ENCODE data around the gene TRIP10. TPM values are rescaled to one million over a fixed set of nuclear protein-coding genes. Genes with fewer than 3 reads are reported as not detected.

The TRIP10 gene
- total and polyA plus RNA-seq, 10 of the 15 experiments (the other 5 are each of a cell fraction or from before 2014, with no cell fraction given): 0.79 to 54.5 (median 32.5) TPM

GRCh38 chr19:6707011-6707657, 32.3 kb upstream of the TRIP10 start (continued):
- TF ChIP-seq, protein P1, sequence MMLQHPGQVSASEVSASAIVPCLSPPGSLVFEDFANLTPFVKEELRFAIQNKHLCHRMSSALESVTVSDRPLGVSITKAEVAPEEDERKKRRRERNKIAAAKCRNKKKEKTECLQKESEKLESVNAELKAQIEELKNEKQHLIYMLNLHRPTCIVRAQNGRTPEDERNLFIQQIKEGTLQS (IDR thresholded peaks at IDR 0.05; ENCODE audit: borderline replicate concordance, extremely low read depth, low read depth, low read length): no peak
- TF ChIP-seq EED (IDR thresholded peaks at IDR 0.05; ENCODE audit: low read depth): no peak
- no peak for TF ChIP-seq CBX5 (IDR thresholded peaks at IDR 0.05; ENCODE audit: low read depth)
- TF ChIP-seq WRNIP1 (IDR thresholded peaks at IDR 0.05; ENCODE audit: borderline replicate concordance, low read depth, low read length): no peak
- no peak for TF ChIP-seq SMAD1 (IDR thresholded peaks at IDR 0.05; ENCODE audit: low read depth, partially characterized antibody)
- TF ChIP-seq STAT1 (conservative IDR thresholded peaks at IDR 0.05): no peak
- TF ChIP-seq JUND (IDR thresholded peaks at IDR 0.05; ENCODE audit: low read depth, low read length): no peak
- no peak for TF ChIP-seq CBFB (IDR thresholded peaks at IDR 0.05; ENCODE audit: low read depth)
- no peak for TF ChIP-seq ESRRA (IDR thresholded peaks at IDR 0.05; ENCODE audit: low read length)
- TF ChIP-seq ZNF217 (IDR thresholded peaks at IDR 0.05): no peak

DNA sequence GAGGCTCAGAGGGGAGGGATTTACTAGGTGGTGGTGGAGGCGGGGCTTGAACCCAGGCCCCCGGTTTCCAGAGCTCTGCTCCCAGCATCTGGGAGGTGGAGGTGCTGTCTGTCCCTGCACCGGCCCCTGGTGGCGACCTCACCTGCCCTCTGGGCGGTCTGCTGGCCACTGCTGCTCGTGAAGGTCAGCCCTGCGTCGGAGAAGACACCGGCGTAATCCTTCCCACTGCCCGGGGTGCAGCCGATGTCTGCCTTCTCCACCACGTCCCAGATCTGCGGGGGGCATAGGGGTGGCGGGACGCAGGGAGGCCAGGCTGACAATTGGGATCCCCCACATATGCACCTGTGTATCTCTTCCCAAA, 31.8 kb upstream of the TRIP10 start:
- Histone ChIP-seq H4K20me1 (ENCODE audit: control insufficient read depth, insufficient read depth) (no peaks in the 10 kb centered on the region), H3K9me3 (replicated peaks; ENCODE audit: control insufficient read depth, insufficient read depth, low read length) (no peaks in the 10 kb centered on the region), H3K4me3 (no peak overlapping the region), H3K27ac (ENCODE audit: control insufficient read depth, insufficient read depth) (no peak overlapping the region), H3K36me3 (ENCODE audit: control insufficient read depth in 2 of 2, insufficient read depth in 2 of 2, low read length in 1 of 2) (no peaks in the 10 kb centered on the region), H3K4me1 (ENCODE audit: control insufficient read depth, insufficient read depth, low read length) (no peaks in the 10 kb centered on the region), H3K79me2 (ENCODE audit: control insufficient read depth, insufficient read depth, low read length) (no peaks in the 10 kb centered on the region), H3K9ac (ENCODE audit: control insufficient read depth, insufficient read depth, low read length) (no peak overlapping the region), H2AFZ (ENCODE audit: control insufficient read depth, low read depth, low read length) (no peak overlapping the region), H3K27me3 (replicated peaks in 1 of 2; ENCODE audit: control insufficient read depth in 2 of 2, insufficient read depth in 2 of 2, low read length in 1 of 2) (no peaks in the 10 kb centered on the region; a peak in 2 of 4 replicates), H3K4me2 (ENCODE audit: control insufficient read depth, insufficient read depth) (no peak overlapping the region)
- BruUV-seq (replicated peaks): no TSS peak
- RAD21 ChIA-PET (ENCODE audit: unreplicated experiment): no interaction called here
- CTCF ChIA-PET: interaction anchor here (0.6 kb wide), 1 partner anchor 19 kb away, joined by 3 read pairs; no protein-coding TSS in a partner anchor
- 63% methylated on average over 16 of the region's 16 CpGs for WGBS (ENCODE audit: insufficient coverage, insufficient replicate concordance, low lambda C conversion rate, missing lambda C conversion rate)
- POLR2A ChIA-PET: no interaction called here
- FAIRE-seq (no peak), DNase-seq (ENCODE audit: low read depth, low spot score) (no peak), ATAC-seq (no peak)
- in situ Hi-C loops (cut with MboI): no loop called here
- SMC1A ChIA-PET (ENCODE audit: uncharacterized antibody, unreplicated experiment): no interaction called here
- intact Hi-C loops (cut with micrococcal nuclease; ENCODE audit: unreplicated experiment): no loop called here
- TF ChIP-seq SRF (IDR thresholded peaks at IDR 0.05; ENCODE audit: low read depth in 2 of 2, low read length in 2 of 2) (no peak), RELA (IDR thresholded peaks at IDR 0.05; ENCODE audit: borderline replicate concordance, partially characterized antibody) (no peak), ZBTB4 (CRISPR knock-in tag; IDR thresholded peaks at IDR 0.05) (no peak), YY1 (IDR thresholded peaks at IDR 0.05; ENCODE audit: low read depth, low read length) (no peak), PAX8 (IDR thresholded peaks at IDR 0.05) (no peak), CHD2 (IDR thresholded peaks at IDR 0.05; ENCODE audit: borderline replicate concordance, low read depth, low read length) (no peak), E2F4 (IDR thresholded peaks at IDR 0.05; ENCODE audit: low read depth, low read length) (no peak), RCOR1 (conservative IDR thresholded peaks at IDR 0.05; ENCODE audit: low read depth, low read length) (no peak), MTA2 (IDR thresholded peaks at IDR 0.05; ENCODE audit: low read depth) (no peak)

Measured in GM12878 (cell line).